ENCODE results near the gene DSP. TPM values are rescaled to one million over a fixed set of nuclear protein-coding genes. Genes with fewer than 3 reads are reported as not detected.

DSP gene
- polyA plus RNA-seq, 6 donors from 2014 or later: 6.3 to 49.2 (median 15.8) TPM

DNA sequence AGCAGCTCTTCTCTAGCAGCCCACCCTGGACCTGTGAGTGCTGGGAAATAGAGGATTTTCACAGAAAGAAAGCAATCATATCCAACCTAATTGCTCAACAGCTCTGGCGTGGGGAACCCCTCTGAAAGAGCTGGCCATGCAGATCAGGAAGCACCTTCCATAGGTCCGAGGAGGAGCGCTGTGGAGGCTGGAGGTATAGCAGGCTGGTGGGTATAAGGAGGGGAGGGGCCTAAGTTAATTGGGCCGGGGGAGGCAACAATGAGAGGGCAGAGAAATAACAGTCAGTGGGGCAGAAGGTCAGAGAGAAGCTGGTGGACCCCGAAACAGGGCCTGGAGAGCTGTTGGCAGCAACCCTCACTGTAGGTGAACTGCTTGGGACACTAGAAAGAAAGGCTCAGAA is 89.3 kb downstream of the DSP start:
- H3K4me1 Mint-ChIP-seq: no peaks in the 10 kb centered on the region
- H3K36me3 Mint-ChIP-seq: no peaks in the 10 kb centered on the region
- ATAC-seq (ENCODE audit: low read depth in 2 of 2): no peak
- H3K9me3 Mint-ChIP-seq: no peaks in the 10 kb centered on the region
- no peak overlapping the region for H3K27ac Mint-ChIP-seq
- H3K27me3 Mint-ChIP-seq: peaks cover 17 to 27% (median 23%) of the 10 kb centered on the region in 3 donors
- H3K4me3 Mint-ChIP-seq: no peak overlapping the region
- no peak for DNase-seq

GRCh38 chr6:7631466-7631865 is 90.0 kb downstream of the DSP start:
- ATAC-seq (ENCODE audit: low read depth in 2 of 2) (no peak), DNase-seq (no peak)
- Mint-ChIP-seq H3K27me3 (peaks cover 17 to 27% (median 23%) of the 10 kb centered on the region in 3 donors), H3K4me1 (no peaks in the 10 kb centered on the region), H3K9me3 (no peaks in the 10 kb centered on the region), H3K27ac (no peak overlapping the region), H3K36me3 (no peaks in the 10 kb centered on the region), H3K4me3 (no peak overlapping the region)

- Mint-ChIP-seq H3K27ac (peak overlapping the region in 1 of 6 donors; percentile 48), H3K27me3 (peaks cover 13 to 21% (median 15%) of the 10 kb centered on the region in 3 donors), H3K36me3 (no peaks in the 10 kb centered on the region), H3K4me3 (no peak overlapping the region), H3K9me3 (no peaks in the 10 kb centered on the region), H3K4me1 (no peaks in the 10 kb centered on the region)
- ATAC-seq (ENCODE audit: low read depth in 2 of 2): no peak
- no peak for DNase-seq
These were observed 91.2 kb downstream of the DSP start for GRCh38 chr6:7632501-7633290.

- Mint-ChIP-seq H3K9me3 (no peaks in the 10 kb centered on the region), H3K4me3 (no peak overlapping the region), H3K27me3 (peaks cover 8 to 15% (median 14%) of the 10 kb centered on the region in 3 donors), H3K4me1 (no peaks in the 10 kb centered on the region), H3K36me3 (no peaks in the 10 kb centered on the region), H3K27ac (no peak overlapping the region)
- no peak for DNase-seq
- ATAC-seq (ENCODE audit: low read depth in 2 of 2): no peak
These were observed 91.9 kb downstream of the DSP start for GRCh38 chr6:7633361-7633760.

GRCh38 chr6:7636151-7636550 is 94.7 kb downstream of the DSP start:
- Mint-ChIP-seq H3K27ac (peak overlapping the region in 2 of 6 donors; percentile 40 to 62), H3K4me1 (no peaks in the 10 kb centered on the region), H3K4me3 (no peak overlapping the region), H3K36me3 (no peaks in the 10 kb centered on the region), H3K27me3 (peaks cover 0 to 10% (median 5%) of the 10 kb centered on the region in 3 donors), H3K9me3 (no peaks in the 10 kb centered on the region)
- DNase-seq (no peak), ATAC-seq (ENCODE audit: low read depth in 2 of 2) (no peak)

Other genes starting within 250 kb of the DSP start
- gene SSR1, start 228.5 kb upstream of the DSP start, polyA plus RNA-seq (ENCODE audit: low read depth in 6 of 6): 100 to 1,000 TPM; 122 to 167 (median 147) TPM
- gene CAGE1, start 151.9 kb upstream of the DSP start, polyA plus RNA-seq (ENCODE audit: low read depth in 6 of 6): under 1 TPM in 3 of 6 donors, not detected in 3; 0.08 to 0.26 (median 0.19) TPM
- 10 to 100 TPM; 16.9 to 24.9 (median 21.7) TPM for gene RIOK1, start 151.9 kb upstream of the DSP start, polyA plus RNA-seq (ENCODE audit: low read depth in 6 of 6)
- gene SNRNP48, start 48.5 kb downstream of the DSP start, polyA plus RNA-seq (ENCODE audit: low read depth in 6 of 6): 10 to 100 TPM in 4 of 6 donors, 1 to 10 TPM in 2; 5.3 to 15.1 (median 11.0) TPM
- 1 to 10 TPM in 1 of 6 donors, under 1 TPM in 3, not detected in 2; 0.23 to 1.0 (median 0.63) TPM for gene BMP6, start 184.4 kb downstream of the DSP start, polyA plus RNA-seq (ENCODE audit: low read depth in 6 of 6)

Measured in naive B cell (primary cell).